Cortex of kidney (tissue), 1 donor: Measurements from ENCODE around the gene GALR1.
"Not testable (repeated sequence)": the region's sequence is repeated elsewhere in the genome, so short reads cannot be mapped to it uniquely, and the experiment has no call there.

Experiments used
- DNase-seq: peaks from one replicate; lab custom pipeline; 2025; lab: John Stamatoyannopoulos, UW

Gene GALR1

GRCh38 chr18:77250926-77251729 is 1.5 kb downstream of the GALR1 start:
- no peak for DNase-seq

DNA sequence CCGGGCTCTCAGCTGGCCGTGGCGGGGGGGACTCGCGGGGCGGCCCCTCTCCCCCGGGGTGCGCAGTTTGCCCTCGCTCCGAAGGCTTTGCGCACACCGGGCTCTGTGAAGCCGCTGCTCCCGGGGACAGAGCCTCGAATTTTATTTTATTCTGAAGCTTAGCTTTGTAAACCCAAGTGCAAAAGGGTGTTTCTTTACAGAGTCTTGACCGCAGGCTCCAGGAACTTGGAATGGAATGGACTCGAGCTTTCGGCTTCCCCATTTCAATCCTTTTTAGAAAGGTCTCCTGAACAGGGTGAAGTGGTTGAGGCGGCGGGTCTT is 2.0 kb downstream of the GALR1 start:
- DNase-seq, result no peak

- no peak for DNase-seq
Observed at GRCh38 chr18:77254711-77255405, 5.2 kb downstream of the GALR1 start.

GRCh38 chr18:77255426-77256105 is 5.9 kb downstream of the GALR1 start:
- DNase-seq, result no peak

DNA sequence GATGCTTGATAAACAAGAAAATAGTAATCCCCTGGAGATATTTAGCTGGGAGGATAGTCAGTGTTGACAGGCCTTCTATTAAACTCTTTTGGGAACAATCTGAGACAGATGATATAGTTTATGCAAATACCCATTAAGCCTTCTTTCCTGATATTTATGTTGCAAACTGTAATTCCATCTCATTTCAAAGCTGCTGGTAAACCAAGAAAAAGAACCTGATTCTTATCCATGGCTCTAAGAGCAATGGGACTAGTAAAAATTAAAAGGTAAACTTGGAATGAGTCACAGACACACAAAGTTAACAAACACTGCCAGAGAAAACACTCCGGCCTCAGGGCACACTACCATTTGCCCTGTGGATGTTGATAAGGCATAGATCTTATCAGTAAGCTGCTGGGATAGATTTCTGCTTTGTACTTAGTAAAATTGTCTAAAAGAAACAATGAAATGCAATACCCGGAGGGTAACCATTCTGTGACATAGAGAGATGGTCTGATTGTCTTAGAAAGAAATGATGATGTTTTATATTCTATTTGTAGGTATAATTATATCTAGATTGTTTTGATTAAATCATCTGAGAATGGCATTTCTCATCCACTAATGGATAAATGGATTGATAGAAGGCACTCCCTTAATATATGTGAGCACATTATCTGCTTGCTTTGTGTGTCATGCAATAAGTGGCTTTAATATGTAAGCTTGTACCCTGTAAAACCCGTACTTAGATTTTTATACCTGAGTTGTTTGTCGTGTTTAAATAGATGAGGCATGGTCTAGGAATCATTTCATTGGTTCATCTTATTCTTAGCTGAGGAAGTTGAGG is 13.2 kb downstream of the GALR1 start:
- DNase-seq, result no peak

GRCh38 chr18:77263466-77263763 is 13.8 kb downstream of the GALR1 start:
- no peak for DNase-seq

GRCh38 chr18:77267969-77268368 is 18.3 kb downstream of the GALR1 start:
- no peak for DNase-seq

- no peak for DNase-seq
Observed at GRCh38 chr18:77268456-77268855, 18.8 kb downstream of the GALR1 start.

DNA sequence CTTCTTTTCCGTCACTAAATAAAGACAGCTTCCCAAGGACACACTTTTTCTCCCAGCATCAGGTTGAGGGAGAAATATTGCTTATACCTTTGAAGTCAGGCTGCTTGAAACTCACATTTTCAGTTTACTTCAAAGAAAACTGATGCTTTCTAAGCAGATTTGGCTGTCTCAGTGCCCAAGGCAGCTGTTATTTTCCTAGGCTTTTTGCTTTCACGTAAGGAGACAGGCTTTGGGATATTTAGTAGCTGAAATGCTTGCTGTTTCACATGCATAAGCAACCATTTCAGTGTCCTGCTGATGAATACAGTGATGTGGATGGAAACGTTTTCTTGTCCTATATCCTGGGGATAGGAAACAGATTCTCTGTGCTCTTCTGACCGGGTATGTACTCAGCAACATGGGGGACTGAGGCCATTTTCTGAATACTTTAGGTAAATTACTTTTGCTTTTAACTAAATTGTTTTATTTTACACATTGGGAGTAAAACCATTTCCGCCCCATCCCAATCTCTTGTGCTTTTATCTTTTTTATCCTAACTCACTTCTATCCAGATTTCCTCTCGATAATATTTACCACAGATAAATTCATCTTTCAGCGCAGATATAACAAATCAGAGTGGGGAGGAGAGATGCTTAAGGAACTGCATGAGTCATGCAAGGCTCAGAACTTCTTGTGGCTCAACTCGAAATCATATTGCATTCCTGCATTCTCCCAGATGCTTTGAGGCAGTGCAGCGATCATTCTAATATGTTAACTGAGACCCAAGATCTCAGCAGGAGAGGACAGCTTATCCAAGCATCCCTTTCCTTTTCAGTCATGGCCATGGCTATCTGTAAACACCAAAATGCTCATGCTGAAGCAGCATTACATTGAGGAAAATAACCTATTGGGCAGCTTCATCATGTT is 22.2 kb downstream of the GALR1 start:
- no peak for DNase-seq

- DNase-seq, result not testable (repeated sequence)
Observed at GRCh38 chr18:77290841-77291240, 41.2 kb downstream of the GALR1 start.

GRCh38 chr18:77298172-77298571 is 48.5 kb downstream of the GALR1 start:
- DNase-seq, result no peak

GRCh38 chr18:77299706-77300105 is 50.1 kb downstream of the GALR1 start:
- no peak for DNase-seq

DNA sequence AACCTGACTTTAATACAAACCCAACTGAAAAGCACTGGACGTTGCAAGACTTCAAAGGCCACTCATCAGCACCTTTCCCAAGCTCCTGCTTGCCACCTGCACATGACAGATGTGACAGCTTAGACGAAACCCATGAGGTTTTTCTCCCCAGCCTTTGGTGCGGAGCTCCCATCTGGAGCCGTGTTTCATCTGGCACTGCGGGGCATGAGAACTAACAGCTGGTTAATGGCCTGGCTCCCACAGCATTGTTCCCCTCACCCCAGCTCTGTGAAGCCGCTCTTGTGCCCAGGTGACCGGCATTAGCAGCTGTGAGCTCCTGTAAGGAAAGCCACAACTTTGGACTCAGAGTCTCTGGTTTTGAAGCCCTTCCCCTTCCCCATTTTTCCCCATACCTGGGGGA is 50.9 kb downstream of the GALR1 start:
- DNase-seq, result no peak

DNA sequence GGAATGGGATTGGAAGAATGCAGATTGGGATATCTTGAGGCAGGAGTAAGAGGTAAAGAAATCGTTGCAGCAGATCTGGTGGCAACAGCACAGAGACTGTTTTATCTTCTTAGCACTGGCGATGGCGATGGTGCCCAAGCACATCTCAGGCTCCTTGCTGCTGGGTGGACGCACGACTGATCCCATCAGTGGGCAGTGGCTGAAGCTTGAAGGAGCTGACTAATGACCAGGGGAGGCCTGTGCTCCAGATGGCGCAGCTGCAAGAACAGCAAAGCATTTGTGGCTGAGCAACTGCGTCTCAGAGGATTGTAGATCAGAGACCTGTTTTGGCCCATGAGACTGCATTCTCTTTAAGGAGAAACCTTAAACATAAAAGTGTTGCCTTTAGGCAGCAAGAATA is 54.6 kb downstream of the GALR1 start:
- DNase-seq, result no peak

DNA sequence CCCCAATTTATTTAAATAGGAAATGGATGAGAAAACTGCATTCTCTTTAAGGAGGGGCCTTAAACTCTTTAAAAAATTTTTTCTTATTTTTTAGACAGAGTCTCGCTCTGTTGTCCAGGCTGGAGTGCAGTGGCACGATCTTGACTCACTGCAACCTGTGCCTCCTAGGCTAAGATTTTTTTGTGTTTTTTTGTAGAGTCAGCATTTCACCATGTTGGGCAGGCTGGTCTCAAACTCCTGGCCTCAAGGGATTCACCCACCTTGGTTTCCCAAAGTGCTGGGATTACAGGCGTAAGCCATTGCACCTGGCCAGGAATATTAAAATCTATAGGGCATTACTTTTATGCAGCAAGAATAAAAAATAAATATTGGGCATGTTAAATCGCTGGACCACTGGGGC is 56.0 kb downstream of the GALR1 start:
- no peak for DNase-seq

GRCh38 chr18:77308216-77308615 is 58.6 kb downstream of the GALR1 start:
- no peak for DNase-seq

GRCh38 chr18:77314511-77314910 is 64.9 kb downstream of the GALR1 start:
- no peak for DNase-seq

DNA sequence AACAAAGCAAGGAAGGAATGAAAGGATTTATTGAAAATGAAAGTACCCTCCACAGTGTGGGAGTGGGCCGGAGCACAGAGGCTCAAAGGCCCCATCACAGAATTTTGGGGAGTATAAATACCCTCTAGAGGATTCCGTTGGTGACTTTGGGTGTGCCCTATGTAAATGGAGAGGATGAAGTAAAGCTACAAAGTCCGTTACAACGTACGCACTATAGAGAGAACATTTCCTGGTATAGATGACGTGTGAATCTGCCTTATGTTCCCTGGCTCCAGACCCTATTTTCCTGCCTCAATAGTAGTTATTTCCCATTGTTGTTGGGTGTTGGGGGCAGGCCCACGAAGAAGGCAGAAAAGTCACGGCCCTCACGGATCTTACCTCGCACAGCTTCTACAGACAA is 65.3 kb downstream of the GALR1 start:
- no peak for DNase-seq

- DNase-seq, result no peak
Observed at GRCh38 chr18:77316008-77316407, 66.4 kb downstream of the GALR1 start.

DNA sequence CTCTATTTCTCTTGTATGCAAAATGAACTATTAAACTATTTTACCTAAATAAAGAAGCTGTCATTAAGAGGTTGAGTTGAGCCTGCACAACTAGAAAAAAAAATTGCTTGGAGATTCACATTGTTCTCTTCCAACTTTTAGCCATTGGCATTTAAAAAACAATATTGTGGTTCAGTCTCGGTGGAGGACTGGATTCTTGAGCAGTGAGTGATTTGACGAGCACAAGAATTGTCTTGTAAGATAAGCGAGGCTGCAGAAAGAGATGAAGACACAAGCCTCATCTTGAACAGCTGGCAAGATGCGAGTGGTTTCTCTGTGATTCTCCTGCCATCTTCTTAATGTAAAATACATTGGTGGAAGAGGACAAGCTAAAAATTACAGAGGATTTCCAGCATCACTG is 67.0 kb downstream of the GALR1 start:
- no peak for DNase-seq

DNA sequence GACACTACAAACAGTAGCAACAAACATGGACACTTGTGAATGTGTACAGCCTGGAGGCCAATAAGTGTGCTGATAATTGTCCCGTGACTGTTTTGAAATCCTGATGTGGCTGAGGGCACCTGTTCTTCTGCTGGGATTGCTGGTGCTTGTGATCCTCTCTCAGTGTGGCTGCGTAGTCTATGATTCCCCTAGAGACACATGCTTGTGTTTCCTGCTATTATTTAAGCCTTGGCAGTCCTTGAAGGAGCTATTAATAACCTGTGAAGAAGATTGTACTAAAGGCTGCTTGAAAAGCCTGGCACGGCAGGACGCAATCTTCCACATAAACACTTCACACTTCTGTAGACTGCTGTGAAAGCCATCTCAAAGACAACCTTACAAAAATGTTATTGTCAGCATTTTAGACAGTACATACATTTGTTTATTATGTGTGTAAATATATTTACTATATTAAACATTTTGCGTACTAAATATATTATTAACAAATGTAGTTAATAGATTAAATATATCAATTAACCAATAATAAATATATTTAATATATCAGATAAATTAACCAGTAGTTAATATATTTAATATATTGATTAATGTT is 71.4 kb downstream of the GALR1 start:
- DNase-seq, result no peak
